ENCODE measurements around the gene TCF23.

GRCh38 chr2:27160191-27160590 is 11.4 kb downstream of the TCF23 start:
- TF ChIP-seq CTCF (conservative IDR thresholded peaks at IDR 0.05) (no peak), ZFX (IDR thresholded peaks at IDR 0.05) (no peak)

Measured in C4-2B (cell line).